HG02852 (cell line): Measurements from ENCODE around the gene TMPRSS4.

Experiments used
- ATAC-seq: cut with Tn5 transposase; IDR thresholded peaks from one replicate; pipeline ENCODE4 v1.9.1; 2021; ENCODE audit warnings: mild to moderate bottlenecking, moderate library complexity; ENCODE audit not compliant: unreplicated experiment

Gene TMPRSS4

DNA sequence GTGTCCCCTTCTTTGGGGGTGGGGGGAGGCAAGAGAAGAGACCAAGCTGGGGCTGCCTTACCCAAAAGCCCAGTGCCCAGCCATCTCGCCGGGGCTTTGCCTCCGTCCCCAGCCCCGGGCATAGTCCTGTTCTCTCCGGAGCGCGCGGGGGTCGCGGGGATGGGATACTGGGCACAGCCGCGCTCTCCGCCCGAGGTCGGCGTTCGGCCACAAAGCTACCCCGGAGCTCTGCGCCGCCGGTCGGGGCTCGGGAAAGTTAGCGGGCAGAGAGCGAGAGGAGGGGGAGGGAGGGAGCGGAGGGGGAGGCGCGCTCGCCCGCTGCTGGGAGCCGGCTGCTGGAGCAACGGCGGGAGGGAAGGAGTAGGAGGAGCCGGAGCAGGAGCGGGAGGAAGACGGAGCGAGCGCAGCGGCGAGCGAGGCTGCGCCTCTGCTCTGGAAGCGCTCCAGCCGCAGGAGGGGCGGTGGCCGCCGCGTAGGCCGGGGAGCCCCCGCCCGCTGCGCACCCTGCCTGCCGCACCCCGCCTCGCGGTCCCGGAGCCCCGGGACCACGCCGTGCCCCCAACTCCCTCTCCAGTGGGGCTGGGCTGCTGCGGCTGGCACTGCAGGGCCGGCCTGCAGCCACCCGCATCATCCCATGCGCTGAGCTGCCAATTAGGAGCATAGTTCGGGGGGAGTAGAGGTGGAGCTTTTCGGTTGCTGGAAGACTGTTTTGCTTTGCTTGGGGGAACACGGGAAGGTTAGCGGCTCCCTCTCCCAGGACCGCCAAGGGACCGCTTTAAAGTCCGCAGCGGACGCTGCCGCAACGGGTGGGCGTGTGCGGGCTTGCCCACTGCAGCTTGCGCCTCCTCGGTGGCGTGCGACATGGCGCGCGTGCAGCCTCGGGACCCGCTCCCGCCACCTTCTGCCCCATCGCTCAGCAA, 75.9 kb downstream of the TMPRSS4 start, which contains the start of gene SCN4B:
TSS of gene SCN4B (minus strand) at position 272 of the 920 bp plus-strand sequence. CDS start at position 122, 150 bp downstream.
- no peak for ATAC-seq

DNA sequence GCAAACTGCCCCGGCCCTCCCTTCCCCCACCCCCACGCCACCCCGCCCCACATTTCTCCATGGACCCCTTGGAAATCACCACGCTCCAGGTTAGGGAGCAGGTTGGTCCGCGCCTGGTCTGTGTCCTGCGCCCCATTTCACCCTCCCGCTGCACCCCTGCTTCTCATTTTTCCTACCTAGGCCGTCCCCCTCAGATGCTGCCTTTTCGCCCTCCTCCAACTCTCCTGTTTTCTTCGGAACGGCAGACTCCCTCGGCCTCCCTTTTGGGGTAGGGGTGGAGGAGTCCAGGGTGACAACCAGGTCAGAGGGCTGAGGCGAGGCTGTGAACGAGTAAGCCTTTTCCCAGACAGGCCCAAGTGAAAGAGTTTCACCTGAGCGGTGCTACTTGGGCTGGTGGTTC, 76.6 kb downstream of the TMPRSS4 start:
- no peak for ATAC-seq

DNA sequence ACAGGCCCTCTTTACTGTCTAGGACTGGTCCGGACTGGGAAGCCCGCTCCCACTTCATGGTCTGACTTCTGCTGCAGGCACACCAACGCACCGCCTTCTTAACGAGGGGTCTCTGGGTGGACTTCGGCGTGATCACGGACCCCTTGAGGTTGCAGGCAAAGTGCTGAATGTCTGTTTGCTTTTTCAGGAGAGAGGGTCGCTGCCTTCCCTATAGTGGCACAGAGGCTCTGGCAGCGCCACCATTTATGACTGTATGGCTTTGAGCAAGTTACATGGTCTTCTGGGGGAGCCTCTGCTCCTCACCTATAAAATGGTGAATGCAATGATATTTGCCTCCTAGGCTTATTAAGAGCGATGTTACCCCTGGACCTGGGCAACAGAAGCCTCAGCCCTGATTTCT, 77.1 kb downstream of the TMPRSS4 start:
- no peak for ATAC-seq

DNA sequence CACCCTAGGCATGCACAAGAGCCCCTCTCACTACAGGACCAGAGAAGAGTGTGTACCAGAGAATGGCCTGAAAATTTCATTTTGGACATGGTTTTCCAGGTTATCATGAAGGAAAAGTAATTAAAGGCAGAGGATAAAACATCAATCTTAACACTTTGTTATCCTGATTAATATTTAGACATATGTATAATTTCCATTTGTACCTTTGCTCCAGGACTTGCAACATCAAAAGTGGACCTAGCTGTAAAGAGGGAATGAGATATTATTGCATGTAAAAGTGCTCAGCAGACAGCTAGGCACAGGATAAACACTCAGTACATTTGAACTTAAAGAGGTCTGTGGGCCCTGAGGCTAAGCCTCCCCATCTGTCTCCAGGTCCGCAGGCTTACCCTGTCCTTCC, 77.8 kb downstream of the TMPRSS4 start:
- no peak for ATAC-seq

DNA sequence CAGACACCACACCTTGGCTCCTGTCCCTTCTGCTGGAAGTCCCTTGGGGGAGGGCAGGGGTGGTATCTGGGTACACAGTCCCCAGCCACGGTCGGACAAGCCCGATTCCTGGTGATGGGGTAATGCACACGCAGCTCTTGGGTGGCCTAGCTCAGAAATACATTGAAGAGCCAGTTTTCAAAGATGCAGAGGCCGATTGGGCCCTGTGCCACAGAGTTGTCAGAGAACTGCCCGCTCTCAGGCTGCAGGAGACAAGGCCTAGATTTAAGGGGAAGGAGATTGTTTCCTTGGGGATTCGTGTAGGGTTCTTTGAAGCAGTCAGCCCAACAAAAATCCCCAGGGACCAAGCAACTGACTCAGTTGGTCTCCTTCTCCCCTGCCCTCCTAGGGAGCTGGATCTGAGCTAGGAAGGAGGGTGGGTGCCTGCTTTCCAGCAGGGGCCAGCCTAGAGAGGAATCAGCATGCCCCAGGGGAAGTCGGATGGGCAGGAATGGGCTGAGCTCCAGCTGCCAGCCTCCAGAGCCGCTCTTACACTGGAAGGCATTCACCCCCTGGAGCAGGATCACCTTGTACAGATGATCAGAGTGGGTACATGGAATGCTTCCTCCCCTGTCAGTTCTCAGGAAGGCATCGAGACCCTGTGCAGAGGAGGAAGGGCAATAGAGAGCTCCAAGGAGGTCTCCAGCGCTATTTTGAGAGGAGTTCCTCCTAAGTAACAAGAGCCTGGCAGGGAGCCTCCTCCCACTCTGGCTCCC, 79.1 kb downstream of the TMPRSS4 start:
- ATAC-seq = no peak

DNA sequence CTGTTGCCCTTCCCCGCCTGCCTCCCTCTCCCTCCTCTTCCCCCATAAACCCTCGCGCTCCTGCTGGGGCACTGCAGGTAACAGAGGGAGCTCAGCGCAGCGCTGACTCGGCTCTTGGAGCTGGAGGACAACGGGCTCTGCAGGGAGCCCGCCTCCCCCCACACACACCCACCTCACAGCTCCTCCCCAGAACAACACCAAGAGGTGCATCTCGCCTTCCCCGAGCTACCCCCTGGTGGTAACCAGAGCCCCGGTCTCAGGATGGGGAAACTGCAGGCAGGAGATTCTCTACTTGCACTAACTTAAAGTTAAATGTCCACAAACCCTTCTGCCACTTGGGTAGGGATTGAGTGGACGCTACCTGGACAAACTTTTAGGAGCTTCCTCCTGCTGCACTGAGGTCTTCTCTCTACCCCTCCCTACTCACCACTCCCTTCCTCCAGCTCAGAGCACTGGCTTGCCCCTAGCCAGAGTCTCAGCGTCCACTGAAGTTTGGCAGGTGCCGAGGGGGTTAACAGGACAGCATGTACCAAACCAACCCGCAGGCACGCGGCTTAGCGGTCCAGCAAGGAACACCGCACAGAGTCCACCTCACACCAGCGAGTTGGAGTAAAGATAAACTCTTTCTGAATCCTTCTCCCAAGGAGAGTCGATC, 79.8 kb downstream of the TMPRSS4 start:
- ATAC-seq = no peak

DNA sequence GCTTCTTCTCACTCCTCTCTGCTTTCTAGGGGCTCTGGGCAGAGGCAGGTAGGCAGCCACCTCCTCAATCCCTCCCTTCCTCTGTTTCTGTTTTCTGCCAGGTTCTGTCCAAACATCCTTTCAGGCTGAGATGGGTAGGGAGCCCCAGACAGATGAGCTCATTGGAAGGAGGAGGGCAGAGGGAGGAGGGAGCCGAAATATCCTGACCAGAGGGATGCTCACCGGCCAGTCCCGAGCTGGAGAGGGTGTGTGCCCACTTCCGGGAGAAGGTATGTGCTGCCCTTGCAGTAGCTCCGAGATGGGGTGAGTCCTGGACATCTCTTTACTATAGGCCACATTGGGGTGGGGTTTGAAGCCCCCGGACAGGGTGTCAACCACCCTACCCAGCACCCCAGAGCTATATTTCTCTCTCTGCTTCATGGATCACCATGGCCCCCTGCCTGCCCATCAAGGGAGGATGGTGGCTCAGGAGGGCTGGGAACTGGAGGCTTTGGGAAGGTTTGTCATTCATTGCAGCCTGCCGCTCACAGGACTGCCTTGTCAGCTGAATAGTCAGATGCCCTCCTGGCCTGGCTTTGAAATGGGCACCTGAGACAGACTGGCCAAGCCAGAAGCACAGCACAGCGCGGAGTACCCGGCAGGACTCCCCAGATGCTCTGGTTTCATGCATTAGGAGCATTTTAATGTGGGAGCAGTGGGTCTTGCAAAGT, 80.5 kb downstream of the TMPRSS4 start:
- ATAC-seq = no peak

DNA sequence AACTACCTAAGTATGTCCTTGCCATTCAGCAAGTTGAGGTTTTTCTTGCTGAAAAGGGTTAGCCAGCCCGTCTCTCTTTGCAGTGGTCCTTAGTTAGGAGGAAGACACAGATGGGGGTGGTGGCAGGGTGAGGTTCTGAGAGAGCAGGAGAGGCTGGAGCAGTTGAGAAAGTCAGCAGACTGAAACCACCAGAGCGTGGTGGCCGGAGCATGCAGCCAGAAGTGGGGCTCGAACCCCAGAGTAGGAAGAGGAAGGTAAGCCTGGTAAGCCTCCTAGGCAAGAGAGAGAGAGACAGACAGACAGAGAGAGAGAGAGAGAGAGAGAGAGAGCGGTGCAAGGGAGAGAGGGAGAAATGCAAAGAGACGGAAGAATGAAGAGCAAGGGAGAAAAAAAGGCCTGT, 84.9 kb downstream of the TMPRSS4 start:
- ATAC-seq = no peak

DNA sequence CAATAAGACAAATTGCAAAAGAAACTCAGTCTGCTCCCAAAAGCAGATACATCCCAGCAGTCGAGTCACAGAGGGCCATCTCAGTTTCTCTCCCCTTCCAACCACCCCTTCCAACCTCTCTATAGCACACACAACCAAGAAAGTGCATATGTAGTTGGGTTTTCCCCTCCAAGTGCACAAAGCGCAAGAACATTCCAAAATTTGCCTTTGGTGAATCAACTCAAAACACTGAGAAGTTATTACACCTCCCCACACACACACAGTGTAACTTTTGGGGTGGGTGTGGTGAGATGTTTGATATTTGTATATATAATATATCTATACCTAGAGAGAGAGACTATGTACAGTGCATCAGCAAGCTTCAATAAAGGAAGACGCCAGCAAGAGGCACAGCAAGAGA, 86.0 kb downstream of the TMPRSS4 start:
- no peak for ATAC-seq

DNA sequence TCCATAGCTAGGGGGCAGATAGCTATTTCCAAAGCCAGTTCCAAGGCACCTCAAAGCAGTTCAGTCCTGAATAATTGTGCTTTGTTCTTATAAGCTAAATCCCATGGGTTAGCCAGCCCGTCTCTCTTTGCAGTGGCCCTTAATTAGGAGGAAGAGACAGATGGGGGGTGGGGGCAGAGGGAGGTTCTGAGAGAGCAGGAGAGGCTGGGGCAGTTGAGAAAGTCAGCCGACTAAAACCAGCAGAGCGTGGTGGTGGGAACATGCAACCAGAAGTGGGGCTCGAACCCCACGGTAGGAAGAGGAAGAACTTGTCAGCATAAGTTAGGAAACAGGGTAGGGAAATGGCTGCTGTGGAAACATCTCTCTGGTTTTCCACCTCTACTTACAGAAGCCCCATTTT, 86.6 kb downstream of the TMPRSS4 start:
- no peak for ATAC-seq

DNA sequence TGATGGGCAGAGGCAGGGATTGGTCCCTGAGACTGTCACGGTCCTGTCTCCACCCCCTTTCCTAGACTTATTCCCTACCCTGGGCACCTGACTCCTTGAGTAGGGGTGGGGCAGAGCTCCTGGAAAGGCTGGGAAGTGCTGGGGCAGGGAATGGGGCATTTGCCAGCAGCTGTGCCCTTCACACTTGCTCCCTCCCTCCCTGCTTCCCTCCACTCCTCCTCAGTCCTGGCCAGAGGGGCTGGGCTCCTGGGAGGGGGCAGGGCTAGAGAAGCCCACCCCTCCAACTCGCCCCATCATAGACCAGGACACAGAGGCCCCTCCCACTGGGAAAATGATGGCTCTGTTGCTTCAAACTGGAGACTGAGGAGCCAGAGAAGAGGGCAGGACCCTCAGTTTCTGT, 88.0 kb downstream of the TMPRSS4 start:
- ATAC-seq = no peak

DNA sequence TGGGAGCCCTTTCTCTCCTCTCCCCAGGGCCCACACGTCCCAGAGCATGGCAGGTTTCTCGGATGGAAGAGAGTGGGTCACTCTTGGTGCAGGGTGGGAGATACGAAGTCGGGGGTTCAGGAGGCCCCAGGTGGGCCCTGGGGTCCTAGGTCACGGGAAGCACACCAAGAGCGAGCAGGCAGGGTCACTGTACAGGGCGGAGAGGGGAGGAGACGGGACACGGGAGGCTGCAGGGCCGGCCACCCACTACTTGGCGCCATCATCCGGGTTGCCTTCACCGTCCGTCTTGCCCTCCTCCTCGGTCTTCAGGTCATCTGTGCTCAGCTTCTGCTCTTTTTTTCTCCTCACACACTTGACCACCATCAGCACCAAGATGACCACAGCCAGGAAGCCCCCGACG, 89.8 kb downstream of the TMPRSS4 start:
- no peak for ATAC-seq

DNA sequence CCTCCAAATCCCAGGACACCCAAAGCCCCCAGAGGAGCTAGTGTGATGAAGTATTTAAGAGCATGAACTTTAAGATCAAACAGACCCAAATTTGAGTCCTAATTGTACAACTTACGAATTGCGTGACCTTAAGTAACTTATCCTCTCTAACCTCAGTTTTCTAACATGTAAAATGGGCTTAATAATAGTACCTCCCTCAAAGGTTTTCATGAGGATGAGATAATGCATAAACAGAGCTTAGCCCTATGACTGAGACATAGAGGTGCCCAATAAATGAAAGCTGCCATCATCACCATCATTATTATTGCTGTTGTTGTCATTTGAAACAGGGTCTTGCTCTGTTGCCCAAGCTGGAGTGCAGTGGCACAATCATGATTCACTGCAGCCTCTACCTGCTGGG, 90.4 kb downstream of the TMPRSS4 start:
- ATAC-seq = no peak

DNA sequence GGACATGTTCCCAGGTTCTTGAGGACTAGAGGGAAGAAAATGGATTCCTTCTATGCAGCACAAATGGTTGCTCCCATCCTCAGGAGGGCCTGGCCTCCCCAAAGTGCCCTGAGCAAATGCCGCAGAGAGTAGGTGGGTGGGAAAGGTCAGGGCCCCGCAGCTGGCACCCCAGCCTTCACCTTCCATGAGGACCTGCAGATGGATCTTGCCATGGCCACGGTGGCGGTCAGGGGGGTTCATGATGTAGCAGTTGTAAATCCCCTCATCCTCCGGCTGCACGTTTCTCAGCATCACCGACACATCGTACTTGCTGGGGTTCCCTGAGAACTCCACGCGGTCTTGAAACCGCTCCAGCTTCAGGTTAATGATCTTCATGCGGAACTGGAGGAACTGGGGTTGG, 91.0 kb downstream of the TMPRSS4 start:
- ATAC-seq = no peak

DNA sequence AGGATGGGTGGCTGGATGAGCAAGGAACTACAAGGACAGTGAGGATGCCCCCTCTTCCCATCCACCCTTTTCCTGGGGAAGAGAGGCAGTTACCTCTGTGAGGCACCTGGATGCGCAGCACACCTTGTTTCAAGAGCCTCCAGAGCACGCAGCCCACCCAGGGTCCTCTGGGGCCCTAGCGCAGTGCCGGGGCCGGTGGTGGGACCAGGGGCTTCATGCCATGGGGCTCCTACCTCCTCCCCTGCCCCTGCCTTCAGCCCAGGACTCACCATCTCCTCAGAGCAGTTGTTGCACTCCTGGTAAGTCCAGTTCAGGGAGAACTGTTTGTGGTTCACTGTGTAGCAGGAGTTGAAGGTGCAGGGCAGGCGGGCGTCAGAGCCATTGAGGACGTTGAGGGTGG, 91.4 kb downstream of the TMPRSS4 start:
- no peak for ATAC-seq

DNA sequence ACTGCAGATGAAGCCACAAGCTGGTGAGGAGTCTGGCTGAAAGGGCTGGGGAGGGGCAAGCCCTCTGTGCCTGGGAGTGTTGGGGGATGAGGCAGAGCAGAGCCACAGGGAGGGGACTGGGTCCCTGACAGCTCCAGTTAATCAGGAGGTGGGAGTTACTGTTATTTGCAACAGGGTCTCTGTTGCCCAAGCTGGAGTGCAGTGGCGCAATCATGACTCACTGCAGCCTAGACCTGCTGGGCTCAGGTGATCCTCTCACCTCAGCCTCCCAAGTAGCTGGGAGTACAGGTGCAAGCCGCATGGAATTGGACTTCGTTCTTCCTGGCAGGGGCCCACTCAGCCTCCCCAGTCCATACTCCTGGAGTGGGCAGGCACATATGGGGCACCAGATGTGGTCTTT, 91.9 kb downstream of the TMPRSS4 start:
- ATAC-seq = no peak

DNA sequence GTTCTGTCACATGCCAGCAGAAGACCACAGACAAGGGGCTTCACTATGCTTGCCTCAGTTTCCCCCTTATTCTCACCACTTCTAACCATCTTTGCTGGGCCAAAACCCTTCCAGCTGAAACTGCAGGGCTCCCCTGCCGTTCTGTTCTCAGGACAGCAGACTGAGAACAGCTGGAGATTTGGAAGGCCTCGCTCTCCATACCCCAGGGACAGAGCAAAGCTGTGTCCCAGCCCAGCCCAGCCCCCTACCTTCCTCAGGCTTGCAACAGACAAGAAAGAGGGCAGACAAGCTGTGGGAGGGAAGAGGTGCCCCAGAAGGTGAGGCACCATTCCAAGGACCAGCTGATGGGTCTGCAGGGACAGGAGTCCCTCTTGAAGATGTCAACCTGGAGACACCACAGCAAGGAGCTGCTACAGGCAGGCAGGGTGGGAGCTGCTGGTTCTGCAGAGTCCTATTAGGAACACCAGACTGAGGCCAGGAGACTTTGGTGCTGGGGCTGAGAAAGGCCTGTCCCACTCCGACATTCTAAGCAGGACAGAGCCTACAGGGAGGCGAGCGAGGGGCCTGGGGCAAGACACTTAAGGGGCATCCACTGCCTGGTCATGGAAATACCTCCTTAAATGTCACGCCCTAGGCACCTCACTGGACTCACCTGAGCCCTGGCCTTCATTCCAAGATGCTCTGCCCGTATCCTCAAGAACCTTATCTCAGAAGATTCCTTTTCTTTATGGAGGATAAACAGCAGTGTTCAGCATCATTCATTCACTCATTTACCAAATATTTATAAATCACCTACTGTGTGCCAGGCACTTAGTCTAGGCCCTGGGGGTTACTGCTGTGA, 92.6 kb downstream of the TMPRSS4 start:
- ATAC-seq = no peak

DNA sequence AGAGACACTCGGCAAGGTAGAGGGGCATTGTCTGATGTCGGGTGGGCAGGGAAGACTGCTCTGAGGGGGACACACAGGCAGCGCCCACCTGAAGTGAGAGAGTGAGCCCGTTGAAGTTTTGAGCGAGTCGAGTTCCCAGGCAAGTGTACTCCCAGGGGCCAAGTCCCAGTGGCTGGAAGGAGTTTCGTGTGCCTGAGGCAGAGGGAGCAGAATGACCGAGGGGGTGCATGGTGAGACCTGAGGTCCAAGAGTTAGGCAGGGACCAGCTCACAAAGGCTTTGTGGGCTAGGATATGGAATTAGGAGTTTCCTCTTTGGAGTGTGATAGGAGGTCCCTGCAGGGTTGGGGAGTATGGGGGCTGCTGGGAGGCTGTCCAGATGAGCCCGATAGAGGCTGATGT, 93.4 kb downstream of the TMPRSS4 start:
- ATAC-seq = no peak

DNA sequence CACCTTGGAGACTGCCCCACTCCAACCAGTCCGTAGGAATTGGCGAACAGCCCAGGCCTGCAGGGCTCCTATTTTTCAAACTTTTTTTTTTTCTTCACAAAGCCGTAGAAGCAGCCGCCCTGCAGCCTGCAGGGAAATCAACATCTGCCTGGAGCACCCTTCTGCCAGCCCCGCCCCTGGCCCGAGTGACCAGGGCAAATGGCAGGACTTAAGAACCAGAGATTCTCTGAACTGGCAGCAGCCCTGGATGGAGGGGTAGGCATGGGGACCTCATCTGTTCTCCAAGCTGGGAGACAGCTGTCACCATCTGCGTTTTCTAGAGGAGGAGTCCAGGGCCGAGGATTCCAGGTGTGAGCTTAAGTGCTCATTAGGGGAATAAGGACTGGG, 94.0 kb downstream of the TMPRSS4 start:
- no peak for ATAC-seq
